K562 (cell line): ENCODE data around the gene ERVK3-1. TPM values are rescaled to one million over a fixed set of nuclear protein-coding genes. Genes with fewer than 3 reads are reported as not detected.
A peak's percentile ranks its signal among the peaks of the same experiment; 100 is the strongest.

Experiments
- ARID1B ChIP-seq: fragments of 450-650 bp; IDR thresholded peaks from 2 replicates; pipeline ENCODE4 v1.6.1; 2016; ENCODE audit warnings: antibody characterized with exemption, mild to moderate bottlenecking, inconsistent platforms
- CBFA2T2 ChIP-seq: fragments of 450-650 bp; conservative IDR thresholded peaks from 2 replicates; pipeline ENCODE4 v1.6.1; 2017; ENCODE audit warnings: mild to moderate bottlenecking
- CREB1 ChIP-seq, 2 experiments: sonication (generic) in 1 of 2; formaldehyde crosslinking in 1 of 2; IDR thresholded peaks; 2 replicates each; pipeline versions ENCODE4 v1.6.1 to v1.8.0; 2012 to 2022; ENCODE audit warnings: inconsistent platforms in 1 of 2, mild to moderate bottlenecking in 1 of 2, missing genetic modification reagents in 1 of 2, moderate library complexity in 1 of 2
- E2F4 ChIP-seq: sonication (generic); formaldehyde crosslinking; IDR thresholded peaks from 2 replicates; pipeline ENCODE4 v1.8.0; 2022; ENCODE audit warnings: mild to moderate bottlenecking, low read depth, missing genetic modification reagents
- MNT ChIP-seq, 2 experiments: fragments of 450-650 bp; conservative IDR thresholded peaks; 2 replicates each; pipeline ENCODE4 v1.6.1; 2017; ENCODE audit warnings: mild to moderate bottlenecking in 2 of 2, moderate library complexity in 2 of 2
- PHB ChIP-seq: fragments of 250-450 bp; sonication (Bioruptor Pico); IDR thresholded peaks from 2 replicates; pipeline ENCODE4 v1.5.0; 2021
- RHOXF2B ChIP-seq: fragments of 250-450 bp; sonication (Bioruptor Pico); conservative IDR thresholded peaks from 2 replicates; pipeline ENCODE4 v1.5.1; 2021
- RREB1 ChIP-seq: fragments of 250-450 bp; sonication (Bioruptor Pico); IDR thresholded peaks from 2 replicates; pipeline ENCODE4 v1.4.0; 2020
- SMAD1 ChIP-seq: fragments of 150-350 bp; IDR thresholded peaks from 2 replicates; pipeline ENCODE4 v1.6.1; 2014; ENCODE audit warnings: low read length, low read depth; ENCODE audit not compliant: partially characterized antibody
- TEAD1 ChIP-seq, 2 experiments: fragments of 450-650 bp in 1 of 2; sonication (generic) in 1 of 2; formaldehyde crosslinking; IDR thresholded peaks; 2 replicates each; pipeline versions ENCODE4 v1.4.0 to v1.8.0; 2020 to 2022; ENCODE audit warnings: mild to moderate bottlenecking in 2 of 2, missing genetic modification reagents in 1 of 2
- TFAP4 ChIP-seq: sonication (generic); formaldehyde crosslinking; IDR thresholded peaks from 2 replicates; pipeline ENCODE4 v1.8.0; 2022; ENCODE audit warnings: missing genetic modification reagents, mild to moderate bottlenecking, moderate library complexity, borderline replicate concordance
- XRCC5 ChIP-seq: fragments of 200-400 bp; formaldehyde crosslinking; IDR thresholded peaks from 2 replicates; pipeline ENCODE4 v1.6.1; 2017; ENCODE audit warnings: low read depth, mild to moderate bottlenecking, low read length
- ZNF589 ChIP-seq: fragments of 200-800 bp; sonication (Bioruptor generic); IDR thresholded peaks from 2 replicates; pipeline ENCODE4 v1.6.1; 2016; ENCODE audit warnings: low read depth, missing genetic modification characterization, missing compliant biosample characterization
- ZNF639 ChIP-seq, 2 experiments: fragments of 200-800 bp in 1 of 2; sonication (Bioruptor generic) in 1 of 2; sonication (generic) in 1 of 2; formaldehyde crosslinking in 1 of 2; IDR thresholded peaks in 1 of 2; conservative IDR thresholded peaks in 1 of 2; 2 replicates each; pipeline versions ENCODE4 v1.5.0 to v1.6.1; 2016 to 2020; ENCODE audit warnings: missing compliant biosample characterization in 1 of 2, missing genetic modification characterization in 1 of 2, missing genetic modification reagents in 1 of 2
- polyA plus RNA-seq, 8 experiments: library from polyadenylated mRNA; depleted of rRNA in 4 of 8; stranded (reverse) in 5 of 8; unstranded in 3 of 8; fragments of >200 nt; fragmentation: Nextera tagmentation in 2 of 8; fragmentation: Illumina TruSeq in 1 of 8; extraction: Ambion mirVana in 2 of 8; extraction: Trizol in 1 of 8; gene quantifications; 2 replicates each; pipeline versions ENCODE4 v1.2.1 to v1.2.3, GENCODE V29; 2011 to 2014; ENCODE audit warnings: inconsistent platforms in 1 of 8, missing spikeins in 1 of 8
- total RNA-seq, 7 experiments: library from RNA; depleted of rRNA in 6 of 7; stranded (reverse); fragments of >200 nt in 6 of 7; fragmentation: Illumina TruSeq in 2 of 7; extraction: Trizol in 2 of 7; gene quantifications; 2 replicates each; pipeline versions ENCODE4 v1.2.1 to v1.2.3, GENCODE V29; 2011 to 2021; ENCODE audit warnings: low replicate concordance in 1 of 7

Gene ERVK3-1
- total and polyA plus RNA-seq, 9 of the 15 experiments (the other 6 are each of a cell fraction or from before 2014, with no cell fraction given): 87.6 to 299 (median 119) TPM

- TF ChIP-seq RREB1: 0 out of 2 replicates have a peak, but pooled peaks have one; percentile 46
- TF ChIP-seq PHB (CRISPR knock-in tag): 0 out of 2 replicates have a peak, but pooled peaks have one; percentile 62
- peak; percentile 27; the same call in 1 of the 2 replicates for TF ChIP-seq E2F4
- TF ChIP-seq ARID1B: peak; percentile 53
- peak; percentile 36 for TF ChIP-seq CBFA2T2
- peak in 1 of 2 experiments; percentile 90; a peak in 2 of 4 replicates for TF ChIP-seq TEAD1 (CRISPR knock-in tag; IDR thresholded peaks at IDR 0.05)
- no peak for TF ChIP-seq RHOXF2B (CRISPR knock-in tag)
- no peak; the same call in 1 of the 2 replicates for TF ChIP-seq XRCC5
- peak; percentile 75 for TF ChIP-seq ZNF589 (CRISPR knock-in tag)
- peak; percentile 89 to 94 for TF ChIP-seq MNT (conservative IDR thresholded peaks at IDR 0.05)
- TF ChIP-seq CREB1 (IDR thresholded peaks at IDR 0.05): peak; percentile 76
- TF ChIP-seq CREB1 (CRISPR knock-in tag; IDR thresholded peaks at IDR 0.05): peak; percentile 88
- peak in 1 of 2 experiments; percentile 84; a peak in 1 of 4 replicates for TF ChIP-seq ZNF639 (CRISPR knock-in tag; conservative IDR thresholded peaks at IDR 0.05 in 1 of 2, IDR thresholded peaks at IDR 0.05 in 1 of 2)
- TF ChIP-seq TFAP4 (CRISPR knock-in tag): peak; percentile 87
- peak; percentile 22 for TF ChIP-seq SMAD1
Measured at GRCh38 chr19:58305065-58305931, at the start of gene ERVK3-1 (continued).
